Measurements from ENCODE around the gene ZP1. TPM values are rescaled to one million over a fixed set of nuclear protein-coding genes. Genes with fewer than 3 reads are reported as not detected.

ZP1 gene
- total and polyA plus RNA-seq, 2 of the 13 experiments (the other 11 are each of a cell fraction or from before 2014, with no cell fraction given): 0.16 TPM; not detected in 1

- no peak for TF ChIP-seq LCORL (IDR thresholded peaks at IDR 0.05)
- no peak for TF ChIP-seq LCORL (CRISPR knock-in tag; IDR thresholded peaks at IDR 0.05)
- 0 out of 2 replicates have a peak, but pooled peaks have one; percentile 42 for TF ChIP-seq ZNF138 (CRISPR knock-in tag; IDR thresholded peaks at IDR 0.05; ENCODE audit: low read depth)
- no peak for TF ChIP-seq ZNF558 (CRISPR knock-in tag; IDR thresholded peaks at IDR 0.05; ENCODE audit: borderline replicate concordance)
- TF ChIP-seq KMT2A (CRISPR knock-in tag; IDR thresholded peaks at IDR 0.05): 0 out of 2 replicates have a peak, but pooled peaks have one; percentile 50
- TF ChIP-seq GTF3A (CRISPR knock-in tag; conservative IDR thresholded peaks at IDR 0.05): no peak
- TF ChIP-seq TARDBP (CRISPR knock-in tag; IDR thresholded peaks at IDR 0.05): peak; percentile 59; the same call in 1 of the 2 replicates
- no peak for TF ChIP-seq ZNF609 (CRISPR knock-in tag; IDR thresholded peaks at IDR 0.05; ENCODE audit: borderline replicate concordance)
- TF ChIP-seq ZHX2 (IDR thresholded peaks at IDR 0.05; ENCODE audit: low read depth): no peak
- TF ChIP-seq ZHX2 (CRISPR knock-in tag; IDR thresholded peaks at IDR 0.05; ENCODE audit: borderline replicate concordance): 0 out of 2 replicates have a peak, but pooled peaks have one; percentile 55
- peak; percentile 64; the same call in 1 of the 2 replicates for TF ChIP-seq BORCS8-MEF2B (CRISPR knock-in tag; IDR thresholded peaks at IDR 0.05)
- TF ChIP-seq KLF11 (CRISPR knock-in tag; IDR thresholded peaks at IDR 0.05): no peak
- 0 out of 2 replicates have a peak, but pooled peaks have one; percentile 31 for TF ChIP-seq FOXO1 (CRISPR knock-in tag; IDR thresholded peaks at IDR 0.05)
- TF ChIP-seq ZFX (CRISPR knock-in tag; IDR thresholded peaks at IDR 0.05; ENCODE audit: low read depth): peak; percentile 55
- peak; percentile 41; the same call in 1 of the 2 replicates for TF ChIP-seq ISL2 (CRISPR knock-in tag; IDR thresholded peaks at IDR 0.05)
- TF ChIP-seq RBFOX2 (IDR thresholded peaks at IDR 0.05; ENCODE audit: low read depth, low read length): peak; percentile 74
- TF ChIP-seq, protein P1, sequence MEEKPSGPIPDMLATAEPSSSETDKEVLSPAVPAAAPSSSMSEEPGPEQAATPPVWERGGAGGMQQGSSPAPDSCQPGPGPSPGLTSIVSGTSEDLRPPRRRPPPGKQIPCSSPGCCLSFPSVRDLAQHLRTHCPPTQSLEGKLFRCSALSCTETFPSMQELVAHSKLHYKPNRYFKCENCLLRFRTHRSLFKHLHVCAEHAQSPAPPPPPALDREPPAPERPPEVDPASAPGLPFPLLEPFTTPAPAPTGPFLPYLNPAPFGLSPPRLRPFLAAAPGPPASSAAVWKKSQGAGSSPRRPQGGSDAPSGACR (CRISPR knock-in tag; IDR thresholded peaks at IDR 0.05): 0 out of 2 replicates have a peak, but pooled peaks have one; percentile 38
- peak; percentile 87 for TF ChIP-seq CCDC6 (CRISPR knock-in tag; IDR thresholded peaks at IDR 0.05)
- no peak for TF ChIP-seq ZNF720 (CRISPR knock-in tag; IDR thresholded peaks at IDR 0.05)
Measured at GRCh38 chr11:60924110-60924905, 57.0 kb downstream of the ZP1 start, which contains the start of gene TMEM132A (continued).
